Measurements from ENCODE around the gene NR1H3. TPM values are rescaled to one million over a fixed set of nuclear protein-coding genes. Genes with fewer than 3 reads are reported as not detected.
A peak's percentile ranks its signal among the peaks of the same experiment; 100 is the strongest.

The NR1H3 gene
- total and polyA plus RNA-seq, 2 donors from 2014 or later = 27.9 to 73.8 TPM

DNA sequence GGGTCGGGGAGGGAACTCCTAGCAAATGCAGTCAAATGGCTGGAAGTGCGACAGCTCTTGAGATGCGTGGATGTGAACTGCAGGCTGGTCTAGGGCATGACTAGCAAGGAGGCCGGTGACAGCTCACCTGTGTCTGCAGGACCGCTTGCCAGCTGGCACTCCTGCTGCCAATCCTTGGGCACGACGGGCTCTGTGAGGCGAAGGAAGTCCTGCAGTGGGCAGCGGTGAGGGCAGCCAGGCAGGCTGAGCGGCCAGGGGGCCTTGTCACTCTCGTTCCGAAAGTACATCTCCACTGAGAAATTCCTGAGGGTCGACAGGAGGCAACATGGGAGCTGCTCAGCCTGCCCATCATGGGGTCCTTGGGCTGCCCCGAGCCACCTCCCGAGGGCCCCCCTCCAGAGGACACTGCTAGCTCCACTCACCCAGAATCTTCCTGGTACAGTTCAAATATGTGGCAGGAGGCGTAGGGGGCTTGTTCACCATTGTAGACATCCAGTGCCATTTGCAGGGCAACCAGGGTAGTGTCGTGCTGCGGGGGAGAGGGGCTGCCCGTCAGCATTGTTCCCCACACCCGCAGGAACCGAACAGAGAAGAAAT is 15.1 kb upstream of the NR1H3 start:
- TF ChIP-seq, protein P1, sequence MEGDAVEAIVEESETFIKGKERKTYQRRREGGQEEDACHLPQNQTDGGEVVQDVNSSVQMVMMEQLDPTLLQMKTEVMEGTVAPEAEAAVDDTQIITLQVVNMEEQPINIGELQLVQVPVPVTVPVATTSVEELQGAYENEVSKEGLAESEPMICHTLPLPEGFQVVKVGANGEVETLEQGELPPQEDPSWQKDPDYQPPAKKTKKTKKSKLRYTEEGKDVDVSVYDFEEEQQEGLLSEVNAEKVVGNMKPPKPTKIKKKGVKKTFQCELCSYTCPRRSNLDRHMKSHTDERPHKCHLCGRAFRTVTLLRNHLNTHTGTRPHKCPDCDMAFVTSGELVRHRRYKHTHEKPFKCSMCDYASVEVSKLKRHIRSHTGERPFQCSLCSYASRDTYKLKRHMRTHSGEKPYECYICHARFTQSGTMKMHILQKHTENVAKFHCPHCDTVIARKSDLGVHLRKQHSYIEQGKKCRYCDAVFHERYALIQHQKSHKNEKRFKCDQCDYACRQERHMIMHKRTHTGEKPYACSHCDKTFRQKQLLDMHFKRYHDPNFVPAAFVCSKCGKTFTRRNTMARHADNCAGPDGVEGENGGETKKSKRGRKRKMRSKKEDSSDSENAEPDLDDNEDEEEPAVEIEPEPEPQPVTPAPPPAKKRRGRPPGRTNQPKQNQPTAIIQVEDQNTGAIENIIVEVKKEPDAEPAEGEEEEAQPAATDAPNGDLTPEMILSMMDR (IDR thresholded peaks at IDR 0.05; ENCODE audit: borderline replicate concordance, extremely low read depth, insufficient read depth) = no peak
- intact Hi-C loops (cut with DNase I) = no loop called here
- no peak overlapping the region for H3K9ac ChIP-seq (ENCODE audit: low read length in 3 of 3)
- H3K4me1 ChIP-seq (ENCODE audit: control insufficient read depth in 2 of 3, insufficient read depth in 2 of 3, low read depth in 1 of 3, low read length in 3 of 3) = peaks cover 0 to 12% (median 5%) of the 10 kb centered on the region in 3 donors
- FAIRE-seq (no peak), DNase-seq (peak in 1 of 5 donors; percentile 74)
- H3K27me3 ChIP-seq (ENCODE audit: control insufficient read depth, insufficient read depth, low read length) = no peaks in the 10 kb centered on the region
- no peak overlapping the region for H3K27ac ChIP-seq (ENCODE audit: low read depth in 2 of 2, low read length in 2 of 2)
- H3K4me3 ChIP-seq (ENCODE audit: low read length in 3 of 3) = no peak overlapping the region
- H3K9me3 ChIP-seq (ENCODE audit: control insufficient read depth in 2 of 3, insufficient read depth in 1 of 3, low read length in 3 of 3) = no peaks in the 10 kb centered on the region
- H3K36me3 ChIP-seq (ENCODE audit: control insufficient read depth in 2 of 3, insufficient read depth in 3 of 3, low read length in 3 of 3) = peaks cover 10 to 56% (median 42%) of the 10 kb centered on the region in 3 donors

GRCh38 chr11:47243454-47243853 is 14.3 kb upstream of the NR1H3 start:
- Histone ChIP-seq H3K9ac (ENCODE audit: low read length in 3 of 3) (no peak overlapping the region), H3K4me3 (ENCODE audit: low read length in 3 of 3) (no peak overlapping the region), H3K4me1 (ENCODE audit: control insufficient read depth in 2 of 3, insufficient read depth in 2 of 3, low read depth in 1 of 3, low read length in 3 of 3) (peaks cover 0 to 17% (median 9%) of the 10 kb centered on the region in 3 donors), H3K27me3 (ENCODE audit: control insufficient read depth, insufficient read depth, low read length) (no peaks in the 10 kb centered on the region), H3K9me3 (ENCODE audit: control insufficient read depth in 2 of 3, insufficient read depth in 1 of 3, low read length in 3 of 3) (no peaks in the 10 kb centered on the region), H3K36me3 (ENCODE audit: control insufficient read depth in 2 of 3, insufficient read depth in 3 of 3, low read length in 3 of 3) (peaks cover 10 to 56% (median 42%) of the 10 kb centered on the region in 3 donors), H3K27ac (ENCODE audit: low read depth in 2 of 2, low read length in 2 of 2) (no peak overlapping the region)
- TF ChIP-seq, protein P1 (IDR thresholded peaks at IDR 0.05; ENCODE audit: borderline replicate concordance, extremely low read depth, insufficient read depth) = no peak
- DNase-seq (no peak), FAIRE-seq (no peak)
- intact Hi-C loops (cut with DNase I) = no loop called here

DNA sequence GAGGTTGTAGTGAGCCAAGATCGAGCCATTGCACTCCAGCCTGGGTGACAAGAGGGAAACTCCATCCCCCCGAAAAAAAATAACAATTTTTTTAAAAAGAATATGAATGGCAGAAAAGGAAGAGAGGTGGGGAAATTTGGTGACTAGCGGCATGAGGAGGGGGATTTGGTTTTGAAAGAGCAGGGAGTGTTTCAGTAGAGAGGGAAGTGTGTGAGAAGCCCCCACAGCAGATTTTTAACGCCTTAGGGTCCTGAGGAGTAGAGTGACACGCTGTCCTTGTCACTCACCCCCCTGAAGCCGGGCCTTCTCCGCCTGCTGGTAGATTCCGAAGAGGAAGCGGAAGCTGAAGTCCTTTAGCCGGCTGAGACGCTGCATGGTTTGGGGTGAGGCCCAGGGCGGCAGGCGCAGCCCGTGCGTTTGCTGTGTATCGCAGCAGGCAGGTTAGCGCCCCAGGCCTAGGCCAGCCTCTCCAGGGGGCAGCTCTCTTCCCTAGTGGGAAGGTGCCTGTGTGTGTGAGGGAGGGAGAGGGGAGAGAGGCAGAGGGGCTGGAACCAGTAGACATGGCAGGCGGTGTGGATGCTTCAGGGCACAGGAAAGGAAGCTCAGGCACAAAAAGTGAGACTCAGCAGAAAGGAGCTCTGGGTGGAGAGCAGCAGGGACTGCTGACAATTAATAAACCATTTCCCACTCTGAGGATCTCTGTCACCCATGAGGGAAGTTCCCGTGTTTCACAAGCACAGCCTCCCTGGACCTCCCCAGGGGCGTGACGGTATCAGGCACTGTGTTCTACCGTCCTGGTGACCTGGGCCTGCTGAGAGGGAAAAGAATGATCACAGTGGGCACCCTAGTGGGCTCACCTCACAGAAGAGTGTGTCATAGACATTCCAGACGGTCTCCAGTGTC is 13.1 kb upstream of the NR1H3 start:
- TF ChIP-seq, protein P1 (IDR thresholded peaks at IDR 0.05; ENCODE audit: borderline replicate concordance, extremely low read depth, insufficient read depth) = no peak
- H3K36me3 ChIP-seq (ENCODE audit: control insufficient read depth in 2 of 3, insufficient read depth in 3 of 3, low read length in 3 of 3) = peaks cover 10 to 45% (median 38%) of the 10 kb centered on the region in 3 donors
- no peaks in the 10 kb centered on the region for H3K27me3 ChIP-seq (ENCODE audit: control insufficient read depth, insufficient read depth, low read length)
- H3K9ac ChIP-seq (ENCODE audit: low read length in 3 of 3) = no peak overlapping the region
- H3K4me1 ChIP-seq (ENCODE audit: control insufficient read depth in 2 of 3, insufficient read depth in 2 of 3, low read depth in 1 of 3, low read length in 3 of 3) = peaks cover 2 to 21% (median 9%) of the 10 kb centered on the region in 3 donors
- H3K9me3 ChIP-seq (ENCODE audit: control insufficient read depth in 2 of 3, insufficient read depth in 1 of 3, low read length in 3 of 3) = no peaks in the 10 kb centered on the region
- H3K4me3 ChIP-seq (ENCODE audit: low read length in 3 of 3) = no peak overlapping the region
- intact Hi-C loops (cut with DNase I) = no loop called here
- no peak overlapping the region for H3K27ac ChIP-seq (ENCODE audit: low read depth in 2 of 2, low read length in 2 of 2)
- no peak for FAIRE-seq
- DNase-seq = no peak
